Kidney (tissue), 14 donors: ENCODE results near the gene TCIRG1. TPM values are rescaled to one million over a fixed set of nuclear protein-coding genes. Genes with fewer than 3 reads are reported as not detected.
A peak's percentile ranks its signal among the peaks of the same experiment; 100 is the strongest.

Experiments used
- DNase-seq, 5 donors: peaks; one replicate each; pipeline ENCODE4 v3.0.0-alpha.2; 2013 to 2020
- FAIRE-seq: peaks from 2 replicates; lab custom pipeline; 2012; peaks lifted over from hg19 to GRCh38; lab: Jason Lieb, UNC
- H3K27ac ChIP-seq, 2 donors: one replicate each; pipeline ENCODE4 v1.7.0; 2013; ENCODE audit warnings: low read depth in 2 of 2, low read length in 2 of 2, inconsistent platforms in 1 of 2
- H3K27me3 ChIP-seq: one replicate; pipeline ENCODE4 v1.7.1; 2013; ENCODE audit warnings: low read length, inconsistent platforms; ENCODE audit not compliant: control insufficient read depth, insufficient read depth
- H3K36me3 ChIP-seq, 3 donors: one replicate each; pipeline versions ENCODE4 v1.7.0 to v1.7.1; 2013; ENCODE audit warnings: low read length in 3 of 3, control low read depth in 1 of 3, inconsistent platforms in 1 of 3; ENCODE audit not compliant: insufficient read depth in 3 of 3, control insufficient read depth in 2 of 3
- H3K4me1 ChIP-seq, 3 donors: one replicate each; pipeline versions ENCODE4 v1.7.0 to v1.7.1; 2013; ENCODE audit warnings: low read length in 3 of 3, inconsistent platforms in 1 of 3, low read depth in 1 of 3; ENCODE audit not compliant: control insufficient read depth in 2 of 3, insufficient read depth in 2 of 3
- H3K4me3 ChIP-seq, 3 donors: one replicate each; pipeline versions ENCODE4 v1.7.0 to v1.8.1; 2013; ENCODE audit warnings: low read length in 3 of 3, control low read depth in 1 of 3, inconsistent platforms in 1 of 3
- H3K9ac ChIP-seq, 3 donors: one replicate each; pipeline versions ENCODE4 v1.7.0 to v1.7.1; 2013; ENCODE audit warnings: low read length in 3 of 3, control low read depth in 1 of 3, inconsistent platforms in 1 of 3
- H3K9me3 ChIP-seq, 3 donors: one replicate each; pipeline versions ENCODE4 v1.7.0 to v1.7.1; 2013; ENCODE audit warnings: low read length in 3 of 3, control low read depth in 1 of 3, inconsistent platforms in 1 of 3; ENCODE audit not compliant: control insufficient read depth in 2 of 3, insufficient read depth in 1 of 3
- intact Hi-C: fragments of 100-400 bp; cut with DNase I; formaldehyde crosslinking; loops from one replicate; pipeline ENCODE4 v1.11.1; 2022
- microRNA-seq: library from miRNA; unstranded; fragments of <30 nt; microRNA quantifications from one replicate; pipeline ENCODE4 v1.2.0, GENCODE V29; 2020
- polyA plus RNA-seq: library from polyadenylated mRNA; stranded (reverse); fragments of 350-450 nt; fragmentation: Illumina TruSeq; extraction: RNeasy Lipid Tissue Mini Kit (QIAGEN cat#74804); gene quantifications from one replicate; pipeline ENCODE4 v1.2.3, GENCODE V29; 2014; ENCODE audit warnings: low read depth, low replicate concordance; ENCODE audit not compliant: insufficient read depth
- total RNA-seq: library from RNA; stranded (reverse); fragmentation: NEBNext Ultra II Directional; extraction: Animal tissue kit (Norgen Biotek cat#: 25700); gene quantifications from one replicate; pipeline ENCODE4 v1.2.1, GENCODE V29; 2021
- TF ChIP-seq, protein P1 (sequence below): IDR thresholded peaks from 3 replicates; pipeline ENCODE4 v1.5.1; 2012; ENCODE audit warnings: mild to moderate bottlenecking, moderate library complexity, borderline replicate concordance; ENCODE audit not compliant: insufficient read depth; ENCODE audit errors: extremely low read depth
- donor health status: control.
- donor health status: control.
- donor health status: control.
- donor health status: control.
- donor health status: control.
- donor health status: DM: yes; HTN: yes; CAD: no.
- donor health status: Normal renal cell carcinoma (clear cell type).

The TCIRG1 gene
- total and polyA plus RNA-seq, 2 donors from 2014 or later: 36.3 to 97.1 TPM

- TF ChIP-seq, protein P1, sequence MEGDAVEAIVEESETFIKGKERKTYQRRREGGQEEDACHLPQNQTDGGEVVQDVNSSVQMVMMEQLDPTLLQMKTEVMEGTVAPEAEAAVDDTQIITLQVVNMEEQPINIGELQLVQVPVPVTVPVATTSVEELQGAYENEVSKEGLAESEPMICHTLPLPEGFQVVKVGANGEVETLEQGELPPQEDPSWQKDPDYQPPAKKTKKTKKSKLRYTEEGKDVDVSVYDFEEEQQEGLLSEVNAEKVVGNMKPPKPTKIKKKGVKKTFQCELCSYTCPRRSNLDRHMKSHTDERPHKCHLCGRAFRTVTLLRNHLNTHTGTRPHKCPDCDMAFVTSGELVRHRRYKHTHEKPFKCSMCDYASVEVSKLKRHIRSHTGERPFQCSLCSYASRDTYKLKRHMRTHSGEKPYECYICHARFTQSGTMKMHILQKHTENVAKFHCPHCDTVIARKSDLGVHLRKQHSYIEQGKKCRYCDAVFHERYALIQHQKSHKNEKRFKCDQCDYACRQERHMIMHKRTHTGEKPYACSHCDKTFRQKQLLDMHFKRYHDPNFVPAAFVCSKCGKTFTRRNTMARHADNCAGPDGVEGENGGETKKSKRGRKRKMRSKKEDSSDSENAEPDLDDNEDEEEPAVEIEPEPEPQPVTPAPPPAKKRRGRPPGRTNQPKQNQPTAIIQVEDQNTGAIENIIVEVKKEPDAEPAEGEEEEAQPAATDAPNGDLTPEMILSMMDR: no peak
- no peak overlapping the region for H3K4me3 ChIP-seq
- intact Hi-C loops: no loop called here
- peak overlapping the region in 1 of 2 donors; percentile 26 for H3K27ac ChIP-seq
- no peaks in the 10 kb centered on the region for H3K27me3 ChIP-seq
- FAIRE-seq: no peak
- H3K9me3 ChIP-seq: no peaks in the 10 kb centered on the region
- H3K9ac ChIP-seq: peak overlapping the region in 1 of 3 donors; percentile 14
- no peaks in the 10 kb centered on the region for H3K36me3 ChIP-seq
- DNase-seq: peak in 3 of 5 donors; percentile 31 to 70 (median 67)
- peaks cover 0 to 5% (median 0%) of the 10 kb centered on the region in 3 donors for H3K4me1 ChIP-seq
These were observed 60.9 kb downstream of the TCIRG1 start for GRCh38 chr11:68099474-68100405.

Small RNA genes within 50 kb of the gene (microRNA-seq; reads per million reads assigned to microRNA genes)
- not detected for gene MIR4691
- not detected for gene MIR6753
- gene MIR7113: not detected

Other genes with a start within 250 kb of the TCIRG1 start
- gene UNC93B1, start 34.9 kb upstream of the TCIRG1 start, total RNA-seq: 67.9 TPM
- gene UNC93B1, start 34.9 kb upstream of the TCIRG1 start, polyA plus RNA-seq: 21.3 TPM
- gene ALDH3B1, start 28.7 kb upstream of the TCIRG1 start, total RNA-seq: 42.7 TPM
- gene ALDH3B1, start 28.7 kb upstream of the TCIRG1 start, polyA plus RNA-seq: 20.9 TPM
- gene NDUFS8, start 8.3 kb upstream of the TCIRG1 start, total RNA-seq: 144 TPM
- 472 TPM for gene NDUFS8, start 8.3 kb upstream of the TCIRG1 start, polyA plus RNA-seq
- 26.3 TPM for gene CHKA, start 82.4 kb downstream of the TCIRG1 start, total RNA-seq
- 23.2 TPM for gene CHKA, start 82.4 kb downstream of the TCIRG1 start, polyA plus RNA-seq
- gene KMT5B, start 174.3 kb downstream of the TCIRG1 start, total RNA-seq: 54.2 TPM
- gene KMT5B, start 174.3 kb downstream of the TCIRG1 start, polyA plus RNA-seq: 15.8 TPM
- gene C11orf24, start 232.9 kb downstream of the TCIRG1 start, total RNA-seq: 31.7 TPM
- 18.6 TPM for gene C11orf24, start 232.9 kb downstream of the TCIRG1 start, polyA plus RNA-seq